ENCODE measurements around the gene KIAA1191. TPM values are rescaled to one million over a fixed set of nuclear protein-coding genes. Genes with fewer than 3 reads are reported as not detected.

Gene KIAA1191
- total RNA-seq, 1 experiment from 2014 or later: 128 TPM

- no peak overlapping the region for H2AK5ac ChIP-seq (ENCODE audit: insufficient read length, low read length)
- no peak overlapping the region for H2BK5ac ChIP-seq (ENCODE audit: insufficient read length, low read length)
- no peak for DNase-seq
- Mint-ChIP-seq H3K27ac (no peak overlapping the region), H3K36me3 (ENCODE audit: insufficient read depth in 1 of 3, low read depth in 3 of 3) (peaks cover 0 to 9% (median 4%) of the 10 kb centered on the region in 3 experiments; a peak in 4 of 7 replicates), H3K4me3 (no peak overlapping the region), H3K4me1 (no peaks in the 10 kb centered on the region), H3K27me3 (ENCODE audit: low read depth) (no peaks in the 10 kb centered on the region), H3K9me3 (no peaks in the 10 kb centered on the region)
- no peaks in the 10 kb centered on the region for H3K79me1 ChIP-seq (ENCODE audit: insufficient read depth, low read depth, low read length, poor library complexity, severe bottlenecking)
- no peak overlapping the region for H2BK15ac ChIP-seq (ENCODE audit: low read depth, low read length)
- H3K18ac ChIP-seq (ENCODE audit: insufficient read length, low read depth, low read length): no peak overlapping the region
- no peak for TF ChIP-seq CTCF (conservative IDR thresholded peaks at IDR 0.05)
- H4K20me1 ChIP-seq (ENCODE audit: control insufficient read depth, insufficient read depth, insufficient read length): no peaks in the 10 kb centered on the region
- no peaks in the 10 kb centered on the region for H3K27me3 ChIP-seq (ENCODE audit: insufficient read depth, low read length)
- H3K4ac ChIP-seq (ENCODE audit: low read depth, low read length): no peak overlapping the region
- H2BK20ac ChIP-seq (ENCODE audit: low read depth, low read length, poor library complexity, severe bottlenecking): no peak overlapping the region
- H4K5ac ChIP-seq (ENCODE audit: insufficient read length, low read depth, low read length): no peak overlapping the region
- no peak overlapping the region for H3T11ph ChIP-seq (ENCODE audit: low read length)
- H2AFZ ChIP-seq (ENCODE audit: low read length): no peak overlapping the region
- H3K14ac ChIP-seq (ENCODE audit: insufficient read depth, low read length): no peak overlapping the region
- H3K4me2 ChIP-seq (ENCODE audit: insufficient read depth, insufficient read length, low read length): no peak overlapping the region
- no peaks in the 10 kb centered on the region for H3K9me3 ChIP-seq (ENCODE audit: control insufficient read depth, low read depth, low read length)
- H3K4me1 ChIP-seq (ENCODE audit: insufficient read depth, low read length): no peaks in the 10 kb centered on the region
- no peak overlapping the region for H4K8ac ChIP-seq (replicated peaks; ENCODE audit: insufficient read length, low read depth, low read length)
- H3K23ac ChIP-seq (ENCODE audit: insufficient read length, low read depth, low read length): no peak overlapping the region
- no peak overlapping the region for H2BK120ac ChIP-seq (ENCODE audit: low read depth, low read length, poor library complexity, severe bottlenecking)
- H4K91ac ChIP-seq (ENCODE audit: insufficient read length, low read depth, low read length): no peak overlapping the region
- H3K23me2 ChIP-seq (ENCODE audit: insufficient read length, low read depth, low read length, poor library complexity, severe bottlenecking): no peaks in the 10 kb centered on the region
- H3K56ac ChIP-seq (ENCODE audit: insufficient read length, low read depth, low read length): no peak overlapping the region
- H3K27ac ChIP-seq (ENCODE audit: insufficient read length, low read depth, low read length): no peak overlapping the region
- no CpG with 5 or more reads among the region's 7 CpGs for WGBS (ENCODE audit: extremely low coverage, insufficient read length, low lambda C conversion rate)
- H3K9ac ChIP-seq (ENCODE audit: extremely low read depth, insufficient read length, low read length): no peak overlapping the region
- no peaks in the 10 kb centered on the region for H3K79me2 ChIP-seq (ENCODE audit: insufficient read depth, low read length)
- no peak overlapping the region for H2BK12ac ChIP-seq (ENCODE audit: insufficient read length, low read depth, low read length)
Measured at GRCh38 chr5:176373100-176373818, 11.7 kb upstream of the KIAA1191 start.

All from H9 (cell line).